ENCODE data around the gene PPP1R27.
A peak's percentile ranks its signal among the peaks of the same experiment; 100 is the strongest.

The PPP1R27 gene

GRCh38 chr17:81821147-81821546 is 13.7 kb downstream of the PPP1R27 start:
- Histone ChIP-seq H3K9me3 (ENCODE audit: control insufficient read depth in 1 of 2, low read length in 2 of 2) (no peaks in the 10 kb centered on the region), H3K27ac (ENCODE audit: low read depth, low read length) (peak overlapping the region; percentile 58), H3K27me3 (ENCODE audit: control insufficient read depth in 1 of 2, insufficient read depth in 2 of 2, low read length in 2 of 2) (peaks cover 0 to 3% of the 10 kb centered on the region in 2 donors), H3K36me3 (ENCODE audit: control insufficient read depth in 1 of 2, insufficient read depth in 2 of 2, low read length in 2 of 2) (no peaks in the 10 kb centered on the region), H3K4me1 (ENCODE audit: control insufficient read depth in 1 of 2, insufficient read depth in 2 of 2, low read length in 2 of 2) (peaks cover 15 to 17% of the 10 kb centered on the region in 2 donors), H3K4me3 (ENCODE audit: low read depth in 1 of 2, low read length in 2 of 2) (peak overlapping the region in 1 of 2 donors; percentile 21), H3K9ac (ENCODE audit: low read depth in 1 of 2, low read length in 2 of 2) (peak overlapping the region; percentile 13 to 54)

- Histone ChIP-seq H3K9ac (ENCODE audit: low read depth in 1 of 2, low read length in 2 of 2) (no peak overlapping the region), H3K27me3 (ENCODE audit: control insufficient read depth in 1 of 2, insufficient read depth in 2 of 2, low read length in 2 of 2) (peaks cover 0 to 3% of the 10 kb centered on the region in 2 donors), H3K27ac (ENCODE audit: low read depth, low read length) (no peak overlapping the region), H3K9me3 (ENCODE audit: control insufficient read depth in 1 of 2, low read length in 2 of 2) (no peaks in the 10 kb centered on the region), H3K4me3 (ENCODE audit: low read depth in 1 of 2, low read length in 2 of 2) (no peak overlapping the region), H3K36me3 (ENCODE audit: control insufficient read depth in 1 of 2, insufficient read depth in 2 of 2, low read length in 2 of 2) (no peaks in the 10 kb centered on the region), H3K4me1 (ENCODE audit: control insufficient read depth in 1 of 2, insufficient read depth in 2 of 2, low read length in 2 of 2) (peaks cover 22 to 23% of the 10 kb centered on the region in 2 donors)
Observed at GRCh38 chr17:81819708-81820107, 15.1 kb downstream of the PPP1R27 start.

GRCh38 chr17:81817758-81818147 is 17.1 kb downstream of the PPP1R27 start:
- Histone ChIP-seq H3K27ac (ENCODE audit: low read depth, low read length) (no peak overlapping the region), H3K9ac (ENCODE audit: low read depth in 1 of 2, low read length in 2 of 2) (no peak overlapping the region), H3K4me1 (ENCODE audit: control insufficient read depth in 1 of 2, insufficient read depth in 2 of 2, low read length in 2 of 2) (peaks cover 21 to 22% of the 10 kb centered on the region in 2 donors), H3K36me3 (ENCODE audit: control insufficient read depth in 1 of 2, insufficient read depth in 2 of 2, low read length in 2 of 2) (no peaks in the 10 kb centered on the region), H3K27me3 (ENCODE audit: control insufficient read depth in 1 of 2, insufficient read depth in 2 of 2, low read length in 2 of 2) (peaks cover 0 to 3% of the 10 kb centered on the region in 2 donors), H3K4me3 (ENCODE audit: low read depth in 1 of 2, low read length in 2 of 2) (no peak overlapping the region), H3K9me3 (ENCODE audit: control insufficient read depth in 1 of 2, low read length in 2 of 2) (no peaks in the 10 kb centered on the region)

- peak overlapping the region in 1 of 2 donors; percentile 10 for H3K9ac ChIP-seq (ENCODE audit: low read depth in 1 of 2, low read length in 2 of 2)
- no peaks in the 10 kb centered on the region for H3K9me3 ChIP-seq (ENCODE audit: control insufficient read depth in 1 of 2, low read length in 2 of 2)
- peak overlapping the region; percentile 42 for H3K27ac ChIP-seq (ENCODE audit: low read depth, low read length)
Observed at GRCh38 chr17:81815646-81815986, 19.2 kb downstream of the PPP1R27 start.

GRCh38 chr17:81814748-81815645 is 19.9 kb downstream of the PPP1R27 start:
- Histone ChIP-seq H3K4me1 (ENCODE audit: control insufficient read depth in 1 of 2, insufficient read depth in 2 of 2, low read length in 2 of 2) (peaks cover 6 to 7% of the 10 kb centered on the region in 2 donors), H3K9me3 (ENCODE audit: control insufficient read depth in 1 of 2, low read length in 2 of 2) (no peaks in the 10 kb centered on the region), H3K4me3 (ENCODE audit: low read depth in 1 of 2, low read length in 2 of 2) (peak overlapping the region in 1 of 2 donors; percentile 24), H3K27me3 (ENCODE audit: control insufficient read depth in 1 of 2, insufficient read depth in 2 of 2, low read length in 2 of 2) (peaks cover 0 to 10% of the 10 kb centered on the region in 2 donors), H3K27ac (ENCODE audit: low read depth, low read length) (peak overlapping the region; percentile 42), H3K9ac (ENCODE audit: low read depth in 1 of 2, low read length in 2 of 2) (peak overlapping the region in 1 of 2 donors; percentile 10), H3K36me3 (ENCODE audit: control insufficient read depth in 1 of 2, insufficient read depth in 2 of 2, low read length in 2 of 2) (no peaks in the 10 kb centered on the region)

More at GRCh38 chr17:81815646-81815986, 19.2 kb downstream of the PPP1R27 start:
- H3K4me3 ChIP-seq (ENCODE audit: low read depth in 1 of 2, low read length in 2 of 2): peak overlapping the region in 1 of 2 donors; percentile 24
- H3K4me1 ChIP-seq (ENCODE audit: control insufficient read depth in 1 of 2, insufficient read depth in 2 of 2, low read length in 2 of 2): peaks cover 6 to 7% of the 10 kb centered on the region in 2 donors
- peaks cover 0 to 10% of the 10 kb centered on the region in 2 donors for H3K27me3 ChIP-seq (ENCODE audit: control insufficient read depth in 1 of 2, insufficient read depth in 2 of 2, low read length in 2 of 2)
- no peaks in the 10 kb centered on the region for H3K36me3 ChIP-seq (ENCODE audit: control insufficient read depth in 1 of 2, insufficient read depth in 2 of 2, low read length in 2 of 2)

GRCh38 chr17:81813861-81814683 is 20.8 kb downstream of the PPP1R27 start:
- H3K9me3 ChIP-seq (ENCODE audit: control insufficient read depth in 1 of 2, low read length in 2 of 2): no peaks in the 10 kb centered on the region
- H3K27me3 ChIP-seq (ENCODE audit: control insufficient read depth in 1 of 2, insufficient read depth in 2 of 2, low read length in 2 of 2): peaks cover 0 to 14% of the 10 kb centered on the region in 2 donors
- H3K27ac ChIP-seq (ENCODE audit: low read depth, low read length): peak overlapping the region; percentile 32
- H3K9ac ChIP-seq (ENCODE audit: low read depth in 1 of 2, low read length in 2 of 2): no peak overlapping the region
- H3K36me3 ChIP-seq (ENCODE audit: control insufficient read depth in 1 of 2, insufficient read depth in 2 of 2, low read length in 2 of 2): no peaks in the 10 kb centered on the region
- H3K4me3 ChIP-seq (ENCODE audit: low read depth in 1 of 2, low read length in 2 of 2): no peak overlapping the region
- peaks cover 6 to 7% of the 10 kb centered on the region in 2 donors for H3K4me1 ChIP-seq (ENCODE audit: control insufficient read depth in 1 of 2, insufficient read depth in 2 of 2, low read length in 2 of 2)

GRCh38 chr17:81813371-81813684 is 21.5 kb downstream of the PPP1R27 start:
- no peaks in the 10 kb centered on the region for H3K9me3 ChIP-seq (ENCODE audit: control insufficient read depth in 1 of 2, low read length in 2 of 2)
- H3K27ac ChIP-seq (ENCODE audit: low read depth, low read length): no peak overlapping the region
- H3K27me3 ChIP-seq (ENCODE audit: control insufficient read depth in 1 of 2, insufficient read depth in 2 of 2, low read length in 2 of 2): peaks cover 0 to 18% of the 10 kb centered on the region in 2 donors
- H3K36me3 ChIP-seq (ENCODE audit: control insufficient read depth in 1 of 2, insufficient read depth in 2 of 2, low read length in 2 of 2): no peaks in the 10 kb centered on the region
- H3K9ac ChIP-seq (ENCODE audit: low read depth in 1 of 2, low read length in 2 of 2): no peak overlapping the region
- no peak overlapping the region for H3K4me3 ChIP-seq (ENCODE audit: low read depth in 1 of 2, low read length in 2 of 2)
- peaks cover 6 to 7% of the 10 kb centered on the region in 2 donors for H3K4me1 ChIP-seq (ENCODE audit: control insufficient read depth in 1 of 2, insufficient read depth in 2 of 2, low read length in 2 of 2)

GRCh38 chr17:81812571-81813370 is 22.1 kb downstream of the PPP1R27 start:
- Histone ChIP-seq H3K9ac (ENCODE audit: low read depth in 1 of 2, low read length in 2 of 2) (no peak overlapping the region), H3K27me3 (ENCODE audit: control insufficient read depth in 1 of 2, insufficient read depth in 2 of 2, low read length in 2 of 2) (peaks cover 5 to 23% of the 10 kb centered on the region in 2 donors), H3K36me3 (ENCODE audit: control insufficient read depth in 1 of 2, insufficient read depth in 2 of 2, low read length in 2 of 2) (no peaks in the 10 kb centered on the region), H3K9me3 (ENCODE audit: control insufficient read depth in 1 of 2, low read length in 2 of 2) (no peaks in the 10 kb centered on the region), H3K27ac (ENCODE audit: low read depth, low read length) (no peak overlapping the region), H3K4me3 (ENCODE audit: low read depth in 1 of 2, low read length in 2 of 2) (no peak overlapping the region), H3K4me1 (ENCODE audit: control insufficient read depth in 1 of 2, insufficient read depth in 2 of 2, low read length in 2 of 2) (peaks cover 6 to 7% of the 10 kb centered on the region in 2 donors)

- Histone ChIP-seq H3K27ac (ENCODE audit: low read depth, low read length) (no peak overlapping the region), H3K36me3 (ENCODE audit: control insufficient read depth in 1 of 2, insufficient read depth in 2 of 2, low read length in 2 of 2) (no peaks in the 10 kb centered on the region), H3K9me3 (ENCODE audit: control insufficient read depth in 1 of 2, low read length in 2 of 2) (no peaks in the 10 kb centered on the region), H3K9ac (ENCODE audit: low read depth in 1 of 2, low read length in 2 of 2) (no peak overlapping the region), H3K27me3 (ENCODE audit: control insufficient read depth in 1 of 2, insufficient read depth in 2 of 2, low read length in 2 of 2) (peaks cover 12 to 31% of the 10 kb centered on the region in 2 donors), H3K4me3 (ENCODE audit: low read depth in 1 of 2, low read length in 2 of 2) (no peak overlapping the region), H3K4me1 (ENCODE audit: control insufficient read depth in 1 of 2, insufficient read depth in 2 of 2, low read length in 2 of 2) (peaks cover 6 to 7% of the 10 kb centered on the region in 2 donors)
Observed at GRCh38 chr17:81811705-81812570, 22.9 kb downstream of the PPP1R27 start.

All from duodenal mucosa (tissue), 2 donors.